ENCODE measurements around the gene HOXA10.

Gene HOXA10

DNA sequence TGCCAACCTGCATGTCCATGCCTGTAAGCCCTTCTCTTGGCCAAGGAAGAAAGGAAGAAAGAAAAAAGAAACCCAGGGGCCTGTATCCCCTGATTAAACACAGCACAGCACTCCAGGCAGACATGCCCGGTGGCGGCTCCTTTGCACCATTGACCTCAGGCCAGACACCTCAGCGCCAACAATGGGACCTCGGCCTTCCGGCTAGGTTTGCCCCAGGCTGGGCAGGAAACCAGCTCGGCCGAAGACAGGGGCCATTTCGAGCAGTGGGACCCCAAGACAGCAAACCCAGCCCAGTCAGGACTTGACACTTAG lies 2.8 kb downstream of the HOXA10 start:
- H3K4me3 ChIP-seq (replicated peaks; ENCODE audit: low read depth, low read length) = no peak overlapping the region
- DNase-seq (ENCODE audit: low read depth) = no peak
- TF ChIP-seq, protein P1, sequence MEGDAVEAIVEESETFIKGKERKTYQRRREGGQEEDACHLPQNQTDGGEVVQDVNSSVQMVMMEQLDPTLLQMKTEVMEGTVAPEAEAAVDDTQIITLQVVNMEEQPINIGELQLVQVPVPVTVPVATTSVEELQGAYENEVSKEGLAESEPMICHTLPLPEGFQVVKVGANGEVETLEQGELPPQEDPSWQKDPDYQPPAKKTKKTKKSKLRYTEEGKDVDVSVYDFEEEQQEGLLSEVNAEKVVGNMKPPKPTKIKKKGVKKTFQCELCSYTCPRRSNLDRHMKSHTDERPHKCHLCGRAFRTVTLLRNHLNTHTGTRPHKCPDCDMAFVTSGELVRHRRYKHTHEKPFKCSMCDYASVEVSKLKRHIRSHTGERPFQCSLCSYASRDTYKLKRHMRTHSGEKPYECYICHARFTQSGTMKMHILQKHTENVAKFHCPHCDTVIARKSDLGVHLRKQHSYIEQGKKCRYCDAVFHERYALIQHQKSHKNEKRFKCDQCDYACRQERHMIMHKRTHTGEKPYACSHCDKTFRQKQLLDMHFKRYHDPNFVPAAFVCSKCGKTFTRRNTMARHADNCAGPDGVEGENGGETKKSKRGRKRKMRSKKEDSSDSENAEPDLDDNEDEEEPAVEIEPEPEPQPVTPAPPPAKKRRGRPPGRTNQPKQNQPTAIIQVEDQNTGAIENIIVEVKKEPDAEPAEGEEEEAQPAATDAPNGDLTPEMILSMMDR (IDR thresholded peaks at IDR 0.05; ENCODE audit: low read length, missing control alignments) = no peak

DNA sequence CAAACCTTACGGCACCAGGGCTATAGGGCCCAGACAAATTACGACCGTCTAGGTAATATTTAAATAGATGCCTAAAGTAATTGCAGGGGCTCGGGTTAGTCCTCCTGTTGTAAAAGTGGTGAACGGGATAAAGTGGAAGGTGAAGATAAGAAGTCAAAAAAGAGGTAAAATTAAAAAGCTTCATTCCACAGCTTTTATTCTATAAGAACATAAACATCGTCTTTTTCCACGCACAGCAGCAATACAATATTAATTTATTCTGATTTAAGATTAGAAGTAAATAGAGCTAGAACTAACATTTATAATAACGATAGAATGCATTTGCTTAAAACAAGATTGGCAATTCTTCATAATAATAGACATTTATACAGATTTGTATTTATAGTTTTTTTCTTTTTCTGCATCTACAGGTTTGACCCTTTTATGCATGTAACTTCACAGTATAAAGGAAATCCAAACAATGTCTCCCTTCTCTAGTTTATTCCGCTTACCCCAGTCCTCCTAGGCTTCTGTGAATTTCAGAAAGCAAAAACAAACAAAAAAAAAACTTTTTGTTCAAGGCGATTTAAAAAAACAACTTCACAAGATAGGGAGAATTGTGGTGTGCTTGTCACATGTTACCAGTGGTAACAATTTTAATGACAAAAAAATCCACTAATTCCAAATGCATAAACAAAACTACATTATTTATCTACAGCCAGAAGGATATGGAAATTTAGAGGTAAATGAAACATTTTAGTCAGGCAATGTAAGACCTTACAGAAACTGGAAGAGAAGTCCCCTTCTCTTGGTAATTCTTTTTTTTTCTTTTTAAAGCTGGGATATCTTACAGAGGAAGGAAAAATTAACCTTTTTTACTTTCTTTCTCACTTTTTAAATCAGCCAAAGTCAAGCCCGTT lies 3.4 kb downstream of the HOXA10 start:
- no peak for DNase-seq (ENCODE audit: low read depth)
- H3K4me3 ChIP-seq (replicated peaks; ENCODE audit: low read depth, low read length) = no peak overlapping the region
- TF ChIP-seq, protein P1 (IDR thresholded peaks at IDR 0.05; ENCODE audit: low read length, missing control alignments) = no peak

- no peak for DNase-seq (ENCODE audit: low read depth)
- H3K4me3 ChIP-seq (replicated peaks; ENCODE audit: low read depth, low read length) = no peak overlapping the region
- TF ChIP-seq, protein P1 (IDR thresholded peaks at IDR 0.05; ENCODE audit: low read length, missing control alignments) = no peak
Measured at GRCh38 chr7:27169658-27170425, 4.3 kb downstream of the HOXA10 start.

- no peak for DNase-seq (ENCODE audit: low read depth)
- H3K4me3 ChIP-seq (replicated peaks; ENCODE audit: low read depth, low read length) = no peak overlapping the region
- TF ChIP-seq, protein P1 (IDR thresholded peaks at IDR 0.05; ENCODE audit: low read length, missing control alignments) = no peak
Measured at GRCh38 chr7:27168265-27168947, 5.7 kb downstream of the HOXA10 start.

- no peak overlapping the region for H3K4me3 ChIP-seq (replicated peaks; ENCODE audit: low read depth, low read length)
- DNase-seq (ENCODE audit: low read depth) = no peak
- TF ChIP-seq, protein P1 (IDR thresholded peaks at IDR 0.05; ENCODE audit: low read length, missing control alignments) = no peak
Measured at GRCh38 chr7:27167916-27168264, 6.2 kb downstream of the HOXA10 start.

DNA sequence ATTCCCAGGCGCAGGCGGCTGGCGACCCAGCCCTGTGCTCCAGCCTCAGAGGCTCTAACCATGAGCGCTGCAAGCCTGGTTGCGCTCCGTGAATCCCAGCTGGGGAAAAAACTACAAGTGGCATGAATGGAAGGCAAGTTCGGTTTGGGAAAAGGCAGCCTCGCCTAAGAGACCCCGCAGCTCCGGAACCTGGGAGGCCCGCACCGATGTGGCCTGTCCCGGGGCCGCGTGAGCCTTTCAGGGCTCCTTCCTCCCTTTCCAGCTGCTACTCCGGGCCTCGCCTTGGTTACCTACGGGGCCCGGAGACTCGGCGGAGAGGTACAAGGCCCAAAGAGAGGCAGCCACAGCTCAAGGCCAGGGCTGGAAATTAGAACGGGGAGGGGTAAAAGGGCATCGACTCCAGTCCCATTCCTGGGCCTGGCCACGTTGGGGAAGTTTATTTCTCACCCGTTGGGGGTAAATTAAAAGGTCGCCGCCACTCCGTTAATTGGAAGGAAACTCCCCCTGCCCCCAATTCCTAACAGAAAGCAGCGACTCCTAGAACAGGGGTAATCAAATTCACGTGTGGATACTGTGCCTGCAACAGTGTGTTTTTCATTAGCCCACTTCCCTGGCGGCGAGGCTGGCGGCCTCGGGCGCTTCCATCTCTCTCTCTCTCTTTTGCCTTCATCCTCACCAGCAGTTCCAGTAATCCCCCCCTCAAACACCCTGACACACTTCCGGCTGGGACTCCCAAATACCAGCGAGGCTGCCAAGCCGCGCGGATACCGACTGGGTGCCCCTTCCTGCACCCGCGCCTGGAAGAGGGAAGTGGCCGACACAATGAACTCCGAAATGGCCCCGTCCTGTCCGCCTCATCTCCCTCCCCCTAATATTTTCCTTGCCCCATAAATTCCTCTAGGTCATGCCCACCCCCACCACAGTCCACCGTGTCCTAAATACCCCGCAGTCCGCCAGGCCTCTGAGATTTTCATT lies 7.3 kb downstream of the HOXA10 start:
- no peak overlapping the region for H3K4me3 ChIP-seq (replicated peaks; ENCODE audit: low read depth, low read length)
- TF ChIP-seq, protein P1 (IDR thresholded peaks at IDR 0.05; ENCODE audit: low read length, missing control alignments) = no peak
- no peak for DNase-seq (ENCODE audit: low read depth)

Measured in fibroblast of pulmonary artery (primary cell).